HepG2 (cell line): ENCODE data around the gene KDM7A. TPM values are rescaled to one million over a fixed set of nuclear protein-coding genes. Genes with fewer than 3 reads are reported as not detected.

Experiments
- ATAC-seq: fragments of 200-7000 bp; cut with Tn5 transposase; 3 replicates; pipeline ENCODE4 v1.9.1; 2020; ENCODE audit warnings: mild to moderate bottlenecking, moderate library complexity
- BruUV-seq: library from RNA; stranded (reverse); fragments of 400-500 nt; replicated peaks from 2 replicates; lab custom pipeline; 2021; lab: Mats Ljungman, UMichigan
- CTCF ChIA-PET: fragments of 300-600 bp; formaldehyde crosslinking; extraction: SDS; loops from one replicate; lab custom pipeline; 2021; ENCODE audit warnings: low total read pairs, inconsistent platforms, low intra/inter-chr PET ratio; lab: Yijun Ruan, JAX
- POLR2A ChIA-PET: fragments of 350-600 bp; sonication (Branson Sonifier 250); formaldehyde crosslinking; loops from one replicate; lab custom pipeline; 2020; ENCODE audit warnings: antibody characterized with exemption, inconsistent platforms; lab: Yijun Ruan, JAX
- DNase-seq: peaks from one replicate; pipeline ENCODE4 v3.0.0-alpha.2; 2015; ENCODE audit warnings: low spot score
- FAIRE-seq: peaks from 3 replicates; lab custom pipeline; 2011; peaks lifted over from hg19 to GRCh38; lab: Jason Lieb, UNC
- H2AFZ ChIP-seq: one replicate; pipeline ENCODE4 v1.6.1; 2011; ENCODE audit warnings: low read length, inconsistent platforms
- H3K27ac ChIP-seq: fragments of 300-600 bp; 3 replicates; pipeline ENCODE4 v1.8.0; 2011; ENCODE audit warnings: mixed run types, mild to moderate bottlenecking, mixed read lengths, low read length, inconsistent platforms; ENCODE audit not compliant: insufficient read depth; ENCODE audit errors: extremely low read length
- H3K27me3 ChIP-seq, 2 experiments: fragments of 200-600 bp in 1 of 2; 2 replicates in 1 of 2; 3 replicates in 1 of 2; pipeline versions ENCODE4 v1.6.0 to v1.8.0; 2011; ENCODE audit warnings: low read length in 2 of 2, mild to moderate bottlenecking in 2 of 2, moderate library complexity in 2 of 2, inconsistent platforms in 1 of 2; ENCODE audit not compliant: insufficient read depth in 2 of 2, control insufficient read depth in 1 of 2
- H3K36me3 ChIP-seq, 2 experiments: fragments of 200-600 bp in 1 of 2; replicated peaks in 1 of 2; 2 replicates in 1 of 2; 3 replicates in 1 of 2; pipeline versions ENCODE4 v1.5.1 to v1.8.0; 2011; ENCODE audit warnings: low read length in 2 of 2, inconsistent platforms in 1 of 2; ENCODE audit not compliant: insufficient read depth in 2 of 2, control insufficient read depth in 1 of 2
- H3K4me1 ChIP-seq: 2 replicates; pipeline ENCODE4 v1.5.1; 2012; ENCODE audit warnings: low read length, inconsistent platforms; ENCODE audit not compliant: insufficient read depth
- H3K4me2 ChIP-seq: 2 replicates; pipeline ENCODE4 v1.6.0; 2011; ENCODE audit warnings: low read depth, low read length, inconsistent platforms
- H3K4me3 ChIP-seq, 3 experiments: fragments of 200-600 bp in 1 of 3; sonication (generic), shearing (Covaris generic) in 1 of 3; replicated peaks in 1 of 3; 2 replicates each; pipeline ENCODE4 v1.5.1; 2011 to 2016; ENCODE audit warnings: low read length in 3 of 3, inconsistent platforms in 2 of 3, low read depth in 2 of 3, mild to moderate bottlenecking in 2 of 3, control low read depth in 1 of 3, mixed read lengths in 1 of 3; ENCODE audit not compliant: insufficient read depth in 1 of 3
- H3K79me2 ChIP-seq: one replicate; pipeline ENCODE4 v1.6.1; 2011; ENCODE audit warnings: low read length, inconsistent platforms; ENCODE audit not compliant: insufficient read depth
- H3K9ac ChIP-seq: 2 replicates; pipeline ENCODE4 v1.6.0; 2011; ENCODE audit warnings: mild to moderate bottlenecking, low read depth, low read length, inconsistent platforms; ENCODE audit not compliant: insufficient read depth
- H3K9me3 ChIP-seq: 2 replicates; pipeline ENCODE4 v1.5.1; 2012; ENCODE audit warnings: mild to moderate bottlenecking, low read length
- H4K20me1 ChIP-seq: 2 replicates; pipeline ENCODE4 v1.6.0; 2011; ENCODE audit warnings: inconsistent platforms, mild to moderate bottlenecking, low read length, moderate library complexity; ENCODE audit not compliant: insufficient read depth
- SNAPC5 ChIP-seq: sonication (generic); formaldehyde crosslinking; IDR thresholded peaks from 2 replicates; pipeline ENCODE4 v1.8.1; 2023; ENCODE audit warnings: mild to moderate bottlenecking, missing genetic modification reagents, borderline replicate concordance
- TAF1 ChIP-seq: sonication (generic); formaldehyde crosslinking; IDR thresholded peaks from 2 replicates; pipeline ENCODE4 v1.4.0; 2020; ENCODE audit warnings: missing genetic modification reagents
- ZNF10 ChIP-seq: sonication (generic); formaldehyde crosslinking; IDR thresholded peaks from 2 replicates; pipeline ENCODE4 v1.4.0; 2020; ENCODE audit warnings: mild to moderate bottlenecking, low read depth, missing genetic modification reagents, borderline replicate concordance
- ZNF367 ChIP-seq: sonication (generic); formaldehyde crosslinking; IDR thresholded peaks from 2 replicates; pipeline ENCODE4 v1.4.0; 2020; ENCODE audit warnings: missing genetic modification reagents, borderline replicate concordance
- ZNF407 ChIP-seq: sonication (generic); formaldehyde crosslinking; IDR thresholded peaks from one replicate; pipeline ENCODE4 v1.5.1; 2020; ENCODE audit warnings: mild to moderate bottlenecking, missing genetic modification reagents; ENCODE audit errors: not compliant biosample characterization
- ZNF574 ChIP-seq: sonication (generic); formaldehyde crosslinking; IDR thresholded peaks from 2 replicates; pipeline ENCODE4 v1.4.0; 2020; ENCODE audit warnings: missing genetic modification reagents
- WGBS: methylation state at CpG from one replicate; pipeline ENCODE4 v1.1.6; 2017; ENCODE audit warnings: low lambda C conversion rate; 5-methylcytosine and 5-hydroxymethylcytosine counted together
- in situ Hi-C: cut with HindIII; loops from 2 replicates; pipeline ENCODE4 v1.10.0; 2017; ENCODE audit warnings: low pct_unique_long_range_greater_than_20kb; ENCODE audit not compliant: extremely low pct_ligation_motif_present
- intact Hi-C: fragments of 100-400 bp; cut with micrococcal nuclease; formaldehyde crosslinking; loops from one replicate; pipeline ENCODE4 v1.10.0; 2022; ENCODE audit not compliant: unreplicated experiment
- polyA plus RNA-seq, 8 experiments: library from polyadenylated mRNA; depleted of rRNA in 3 of 8; stranded (reverse) in 7 of 8; unstranded in 1 of 8; fragments of >200 nt; fragmentation: Illumina TruSeq in 4 of 8; extraction: Trizol in 4 of 8; gene quantifications; 2 replicates each; pipeline versions ENCODE4 v1.2.1 to v1.2.3, GENCODE V29; 2011 to 2016; ENCODE audit warnings: low read depth in 4 of 8, missing spikeins in 1 of 8, mixed read lengths in 1 of 8; ENCODE audit not compliant: insufficient read depth in 1 of 8
- total RNA-seq, 5 experiments: library from RNA; depleted of rRNA; stranded (reverse); fragments of >200 nt; fragmentation: Illumina TruSeq; extraction: Trizol; gene quantifications; 2 replicates each; pipeline ENCODE4 v1.2.3, GENCODE V29; 2016; ENCODE audit warnings: low read depth in 1 of 5

Gene KDM7A
- total and polyA plus RNA-seq, 2 of the 13 experiments (the other 11 are each of a cell fraction or from before 2014, with no cell fraction given) = 10.8 to 16.8 TPM

- no peak for TF ChIP-seq ZNF407 (CRISPR knock-in tag)
- TF ChIP-seq ZNF10 (CRISPR knock-in tag) = no peak
- no peak for TF ChIP-seq TAF1
Observed at GRCh38 chr7:140189917-140190316, 13.1 kb upstream of the KDM7A start (continued).

- ChIA-PET POLR2A (interaction anchor here (2.6 kb wide), 1 partner anchor 47 kb away, joined by 8 read pairs; no protein-coding TSS in a partner anchor), CTCF (no interaction called here)
- no TSS peak for BruUV-seq
- WGBS = 27% methylated on average over 4 of the region's 4 CpGs
- no peak overlapping the region for H3K27ac ChIP-seq
- no peak overlapping the region for H2AFZ ChIP-seq
- no peak overlapping the region for H3K4me3 ChIP-seq
- no peaks in the 10 kb centered on the region for H4K20me1 ChIP-seq
- peaks cover 20% of the 10 kb centered on the region for H3K4me1 ChIP-seq
- H3K27me3 ChIP-seq = peaks cover 0 to 15% of the 10 kb centered on the region in 2 experiments; a peak in 3 of 5 replicates
- peaks cover 11% of the 10 kb centered on the region for H3K79me2 ChIP-seq
- no peak overlapping the region for H3K9ac ChIP-seq
- intact Hi-C loops = no loop called here
- FAIRE-seq = no peak
- no peak for DNase-seq
- ATAC-seq = peak; percentile 27; the same call in 1 of the 3 replicates
- in situ Hi-C loops = no loop called here
- H3K4me2 ChIP-seq = no peak overlapping the region
- H3K36me3 ChIP-seq = no peaks in the 10 kb centered on the region
- H3K9me3 ChIP-seq = peaks cover 6% of the 10 kb centered on the region; the same call in 1 of the 2 replicates
- TF ChIP-seq ZNF574 (CRISPR knock-in tag) (no peak), ZNF367 (CRISPR knock-in tag) (no peak), SNAPC5 (no peak)
Observed at GRCh38 chr7:140182917-140183316, 6.1 kb upstream of the KDM7A start.
